Tibial artery (tissue), 4 donors: Measurements from ENCODE around the gene GRIN3B.

Experiments
- DNase-seq, 2 donors: peaks; one replicate each; pipeline ENCODE4 v3.0.0-alpha.2; 2019
- H3K27ac ChIP-seq, 2 donors: fragments of 200-600 bp; sonication (generic) in 1 of 2; 1 replicate in 1 of 2; 2 replicates in 1 of 2; pipeline ENCODE4 v1.5.1; 2018 to 2019; ENCODE audit warnings: mild to moderate bottlenecking in 1 of 2
- H3K27me3 ChIP-seq, 2 donors: fragments of 200-600 bp; sonication (generic) in 1 of 2; one replicate each; pipeline versions ENCODE4 v1.5.1 to v1.6.0; 2016 to 2019
- H3K36me3 ChIP-seq, 3 donors: fragments of 200-600 bp; sonication (generic) in 2 of 3; one replicate each; pipeline ENCODE4 v1.5.1; 2016 to 2019; ENCODE audit warnings: mild to moderate bottlenecking in 2 of 3
- H3K4me1 ChIP-seq, 4 donors: fragments of 200-600 bp; sonication (generic) in 2 of 4; 1 replicate in 3 of 4; 2 replicates in 1 of 4; pipeline ENCODE4 v1.5.1; 2016 to 2019
- H3K4me3 ChIP-seq, 2 donors: fragments of 200-600 bp; sonication (generic) in 1 of 2; 1 replicate in 1 of 2; 2 replicates in 1 of 2; pipeline ENCODE4 v1.5.1; 2018 to 2019; ENCODE audit warnings: mild to moderate bottlenecking in 2 of 2
- H3K9me3 ChIP-seq, 3 donors: fragments of 200-600 bp; sonication (generic) in 1 of 3; one replicate each; pipeline ENCODE4 v1.5.1; 2016 to 2019
- intact Hi-C: fragments of 100-400 bp; cut with DNase I; formaldehyde crosslinking; loops from one replicate; pipeline ENCODE4 v1.15.0; 2023; ENCODE audit warnings: low total_unique reads
- TF ChIP-seq, protein P1 (sequence below), 2 experiments: fragments of 200-600 bp in 1 of 2; fragments of 450-650 bp in 1 of 2; IDR thresholded peaks; one replicate each; pipeline ENCODE4 v1.5.1; 2017 to 2019; ENCODE audit warnings: antibody characterized with exemption in 2 of 2, mild to moderate bottlenecking in 1 of 2, moderate library complexity in 1 of 2

GRIN3B gene

DNA sequence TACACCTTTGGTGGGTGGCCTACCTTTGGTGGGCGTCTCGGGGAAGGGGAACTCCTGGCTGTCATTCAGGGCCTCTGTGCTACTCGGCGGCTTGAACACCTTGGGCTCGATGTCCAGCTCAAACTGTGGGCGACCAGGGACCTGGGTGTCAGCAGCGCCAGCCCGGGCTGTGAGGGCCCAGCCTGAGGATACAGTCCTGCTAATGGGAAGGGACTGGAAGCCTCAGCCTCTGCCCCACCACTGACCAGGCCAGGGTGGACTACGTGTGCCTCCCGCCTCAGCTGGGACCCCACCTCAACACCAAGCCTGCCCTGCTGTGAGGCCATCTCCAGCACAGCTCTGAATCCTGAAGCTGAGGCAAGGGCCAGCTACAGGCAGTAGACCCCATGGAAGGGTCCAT, 13.0 kb downstream of the GRIN3B start:
- intact Hi-C loops: loop anchor here (10.0 kb wide), 1 partner anchor 162 kb away; the partner anchor contains the start of gene SBNO2
- Histone ChIP-seq H3K9me3 (no peaks in the 10 kb centered on the region), H3K4me1 (peaks cover 4 to 32% (median 29%) of the 10 kb centered on the region in 4 donors), H3K36me3 (peaks cover 41 to 72% (median 69%) of the 10 kb centered on the region in 3 donors), H3K27ac (no peak overlapping the region), H3K27me3 (no peaks in the 10 kb centered on the region), H3K4me3 (no peak overlapping the region)
- TF ChIP-seq, protein P1, sequence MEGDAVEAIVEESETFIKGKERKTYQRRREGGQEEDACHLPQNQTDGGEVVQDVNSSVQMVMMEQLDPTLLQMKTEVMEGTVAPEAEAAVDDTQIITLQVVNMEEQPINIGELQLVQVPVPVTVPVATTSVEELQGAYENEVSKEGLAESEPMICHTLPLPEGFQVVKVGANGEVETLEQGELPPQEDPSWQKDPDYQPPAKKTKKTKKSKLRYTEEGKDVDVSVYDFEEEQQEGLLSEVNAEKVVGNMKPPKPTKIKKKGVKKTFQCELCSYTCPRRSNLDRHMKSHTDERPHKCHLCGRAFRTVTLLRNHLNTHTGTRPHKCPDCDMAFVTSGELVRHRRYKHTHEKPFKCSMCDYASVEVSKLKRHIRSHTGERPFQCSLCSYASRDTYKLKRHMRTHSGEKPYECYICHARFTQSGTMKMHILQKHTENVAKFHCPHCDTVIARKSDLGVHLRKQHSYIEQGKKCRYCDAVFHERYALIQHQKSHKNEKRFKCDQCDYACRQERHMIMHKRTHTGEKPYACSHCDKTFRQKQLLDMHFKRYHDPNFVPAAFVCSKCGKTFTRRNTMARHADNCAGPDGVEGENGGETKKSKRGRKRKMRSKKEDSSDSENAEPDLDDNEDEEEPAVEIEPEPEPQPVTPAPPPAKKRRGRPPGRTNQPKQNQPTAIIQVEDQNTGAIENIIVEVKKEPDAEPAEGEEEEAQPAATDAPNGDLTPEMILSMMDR (IDR thresholded peaks at IDR 0.05): no peak
- DNase-seq: no peak

DNA sequence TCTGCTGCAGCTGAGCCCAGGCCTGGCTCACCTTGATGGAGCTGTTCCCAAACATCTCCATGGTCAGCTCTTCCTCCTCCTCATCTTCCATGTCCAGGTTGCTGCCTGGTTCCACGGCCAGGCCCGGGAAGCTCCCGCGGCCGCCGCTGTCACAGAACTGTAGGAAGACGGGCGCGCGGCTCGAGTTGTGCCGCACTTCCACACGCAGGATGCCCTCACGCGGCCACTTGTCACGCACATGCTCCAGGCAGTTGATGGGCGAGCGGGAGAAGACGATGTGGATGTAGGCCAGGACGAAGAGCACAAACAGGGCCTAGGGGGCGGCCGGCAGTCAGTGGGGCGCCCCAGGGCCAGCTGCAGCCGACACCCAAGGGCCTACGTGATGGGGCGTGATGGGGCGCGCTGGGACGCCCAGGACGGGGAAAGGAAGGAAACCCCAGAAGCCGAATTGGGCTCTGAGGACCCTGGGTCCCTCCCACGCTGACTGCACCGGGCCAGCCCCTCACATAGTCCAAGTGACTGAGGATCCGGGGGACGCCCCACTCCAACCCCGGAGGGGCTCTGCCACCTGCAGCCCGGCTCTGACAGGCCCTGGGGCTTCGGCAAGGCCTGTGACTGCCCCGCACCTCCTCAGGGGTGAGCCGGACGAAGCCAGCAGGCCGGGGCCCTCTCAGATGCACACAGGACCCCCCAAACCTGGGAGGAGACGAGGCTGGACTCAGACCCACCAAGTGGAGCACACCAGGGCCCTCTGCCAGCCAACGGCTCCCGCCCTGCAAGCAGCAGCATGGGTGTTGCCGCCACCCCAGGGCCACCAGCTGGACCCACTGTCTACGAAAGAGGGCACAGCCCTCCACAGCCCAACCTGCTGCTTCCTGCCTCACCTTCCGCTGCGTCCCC, 14.2 kb downstream of the GRIN3B start:
- Histone ChIP-seq H3K4me3 (no peak overlapping the region), H3K9me3 (no peaks in the 10 kb centered on the region), H3K4me1 (peaks cover 9 to 44% (median 39%) of the 10 kb centered on the region in 4 donors), H3K27me3 (no peaks in the 10 kb centered on the region), H3K27ac (no peak overlapping the region), H3K36me3 (peaks cover 36 to 65% (median 58%) of the 10 kb centered on the region in 3 donors)
- no peak for DNase-seq
- TF ChIP-seq, protein P1 (IDR thresholded peaks at IDR 0.05): no peak
- intact Hi-C loops: loop anchor here (10.0 kb wide), 1 partner anchor 160 kb away; the partner anchor contains the start of gene SBNO2

DNA sequence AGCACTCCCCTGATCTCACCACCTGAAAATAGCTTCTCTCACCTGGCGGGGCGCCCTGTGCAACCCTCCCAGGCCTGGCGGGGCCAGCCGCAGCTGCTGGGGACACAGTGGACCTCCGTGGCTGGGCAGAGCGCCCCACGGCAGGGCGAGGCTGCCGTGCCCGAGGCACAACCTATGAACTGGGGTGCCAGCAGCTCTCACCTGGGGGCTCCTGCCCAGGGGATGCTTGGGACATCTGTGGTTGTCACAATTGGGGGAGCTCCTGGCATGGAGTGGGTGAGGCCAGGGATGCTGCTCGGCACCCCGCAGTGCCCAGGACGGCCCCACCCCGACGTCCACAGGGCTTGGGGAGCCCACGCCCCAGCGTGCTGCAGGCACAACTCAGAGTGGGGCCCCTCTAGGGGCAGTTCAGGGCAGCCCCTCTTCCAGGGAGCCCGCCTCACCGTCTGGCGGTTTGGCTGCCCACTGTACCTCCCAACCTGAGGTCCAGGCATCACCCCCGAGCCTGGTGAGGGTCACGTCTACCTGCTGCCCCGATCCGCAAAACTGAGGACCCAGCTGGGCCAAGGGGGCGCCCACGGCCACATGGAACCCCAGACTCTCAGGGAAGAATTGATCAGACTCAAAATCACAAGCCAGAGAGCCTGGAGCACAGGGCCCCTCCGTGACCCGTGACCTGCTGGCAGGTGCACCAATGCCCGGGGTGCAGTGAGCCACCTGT, 15.0 kb downstream of the GRIN3B start:
- TF ChIP-seq, protein P1 (IDR thresholded peaks at IDR 0.05): no peak
- DNase-seq: no peak
- Histone ChIP-seq H3K27ac (no peak overlapping the region), H3K27me3 (no peaks in the 10 kb centered on the region), H3K4me1 (peaks cover 12 to 52% (median 47%) of the 10 kb centered on the region in 4 donors), H3K36me3 (peaks cover 30 to 56% (median 50%) of the 10 kb centered on the region in 3 donors), H3K4me3 (no peak overlapping the region), H3K9me3 (no peaks in the 10 kb centered on the region)
- intact Hi-C loops: loop anchor here (10.0 kb wide), 1 partner anchor 160 kb away; the partner anchor contains the start of gene SBNO2

DNA sequence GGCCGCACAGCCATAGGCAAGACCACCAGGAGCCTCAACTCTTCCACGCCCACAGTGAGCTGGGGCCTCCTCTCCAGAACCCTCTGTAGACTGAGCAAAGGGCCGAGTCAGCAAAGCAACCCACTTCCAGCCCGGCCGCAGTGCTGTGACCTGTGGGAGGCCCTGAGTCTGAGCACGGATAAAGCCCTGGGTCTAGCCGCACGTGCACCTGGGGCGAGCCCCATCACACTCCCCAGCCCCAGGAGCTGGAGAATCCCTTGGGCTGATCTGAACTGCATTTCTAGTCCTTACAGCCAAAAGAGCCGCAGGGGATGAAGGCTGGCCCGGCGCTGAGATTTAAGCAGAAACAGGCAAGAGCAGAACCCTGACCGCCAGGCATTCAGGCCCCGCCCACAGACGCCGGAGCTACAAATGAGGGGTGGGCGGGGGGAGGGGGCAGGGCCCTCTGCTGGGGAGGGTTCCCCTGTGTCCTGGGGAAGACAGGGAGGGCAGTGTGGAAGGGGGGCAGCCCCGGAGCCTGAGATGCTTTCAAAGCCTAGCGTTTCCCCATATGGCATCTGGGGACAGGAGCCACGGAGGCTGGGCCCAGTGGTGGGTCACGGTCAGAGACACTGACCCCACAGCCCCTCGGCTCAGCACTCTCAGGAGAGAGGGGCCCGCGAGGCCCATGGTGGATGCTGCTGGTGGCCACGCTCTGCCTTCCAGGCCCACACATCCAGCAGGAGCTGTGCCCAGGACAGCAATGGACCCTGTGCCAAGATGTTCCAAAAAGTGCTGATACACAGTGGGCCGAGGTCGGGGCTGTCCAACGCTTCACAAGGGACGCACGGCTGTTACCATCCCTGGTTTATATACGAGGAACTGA, 15.8 kb downstream of the GRIN3B start:
- DNase-seq: no peak
- Histone ChIP-seq H3K36me3 (peaks cover 22 to 48% (median 42%) of the 10 kb centered on the region in 3 donors), H3K27me3 (no peaks in the 10 kb centered on the region), H3K4me1 (peaks cover 12 to 55% (median 48%) of the 10 kb centered on the region in 4 donors), H3K9me3 (no peaks in the 10 kb centered on the region), H3K27ac (no peak overlapping the region), H3K4me3 (no peak overlapping the region)
- intact Hi-C loops: loop anchor here (10.0 kb wide), 1 partner anchor 159 kb away; the partner anchor contains the start of gene SBNO2
- TF ChIP-seq, protein P1 (IDR thresholded peaks at IDR 0.05): no peak
